IMR-90 (cell line): ENCODE measurements around the gene TRIM2. TPM values are rescaled to one million over a fixed set of nuclear protein-coding genes. Genes with fewer than 3 reads are reported as not detected.

ENCODE experiments used
- ATAC-seq: fragments of 200-7000 bp; cut with Tn5 transposase; 2 replicates; pipeline ENCODE4 v1.9.1; 2020; ENCODE audit warnings: low read depth, mild to moderate bottlenecking, moderate library complexity
- BruUV-seq: library from RNA; stranded (reverse); fragments of 400-500 nt; replicated peaks from 2 replicates; lab custom pipeline; 2021; lab: Mats Ljungman, UMichigan
- CTCF ChIA-PET: fragments of 300-600 bp; formaldehyde crosslinking; extraction: SDS; loops from one replicate; lab custom pipeline; 2021; ENCODE audit warnings: antibody characterized with exemption; lab: Yijun Ruan, JAX
- POLR2A ChIA-PET: fragments of 300-600 bp; sonication (Branson Sonifier 250); formaldehyde crosslinking; loops from one replicate; lab custom pipeline; 2022; ENCODE audit warnings: antibody characterized with exemption; ENCODE audit not compliant: unreplicated experiment; lab: Charles Lee
- DNase-seq: peaks from one replicate; pipeline ENCODE4 v3.0.0; 2013
- H2AFZ ChIP-seq: replicated peaks from 2 replicates; pipeline ENCODE3; 2013; ENCODE audit warnings: low read length, mild to moderate bottlenecking; ENCODE audit not compliant: poor library complexity
- H2AK5ac ChIP-seq: 2 replicates; pipeline ENCODE4 v1.6.1; 2013; ENCODE audit warnings: low read depth, low read length, inconsistent platforms
- H2AK9ac ChIP-seq: replicated peaks from 2 replicates; pipeline ENCODE3; 2013; ENCODE audit warnings: mild to moderate bottlenecking, low read depth, low read length, moderate library complexity; ENCODE audit not compliant: poor library complexity
- H2BK120ac ChIP-seq: 2 replicates; pipeline ENCODE4 v1.6.1; 2013; ENCODE audit warnings: low read depth, low read length, inconsistent platforms
- H2BK15ac ChIP-seq: 3 replicates; pipeline ENCODE4 v1.6.1; 2013; ENCODE audit warnings: low read depth, low read length, inconsistent platforms
- H2BK20ac ChIP-seq: 2 replicates; pipeline ENCODE4 v1.6.1; 2013; ENCODE audit warnings: low read depth, mild to moderate bottlenecking, inconsistent platforms, low read length, moderate library complexity
- H2BK5ac ChIP-seq: 2 replicates; pipeline ENCODE4 v1.6.1; 2013; ENCODE audit warnings: mild to moderate bottlenecking, low read depth, low read length, inconsistent platforms; ENCODE audit not compliant: poor library complexity, severe bottlenecking
- H3K14ac ChIP-seq: replicated peaks from 2 replicates; pipeline ENCODE4 v1.6.1; 2013; ENCODE audit warnings: low read depth, low read length, inconsistent platforms
- H3K18ac ChIP-seq: 2 replicates; pipeline ENCODE4 v1.6.1; 2013; ENCODE audit warnings: low read depth, low read length, control low read depth
- H3K23ac ChIP-seq: 2 replicates; pipeline ENCODE4 v1.6.1; 2013; ENCODE audit warnings: low read depth, low read length, inconsistent platforms
- H3K27ac ChIP-seq: 2 replicates; pipeline ENCODE4 v1.5.1; 2013; ENCODE audit warnings: mild to moderate bottlenecking, control low read depth, low read length; ENCODE audit not compliant: insufficient read depth
- H3K27me3 ChIP-seq: 2 replicates; pipeline ENCODE4 v1.6.1; 2013; ENCODE audit warnings: low read length; ENCODE audit not compliant: control insufficient read depth, insufficient read depth
- H3K36me3 ChIP-seq: 2 replicates; pipeline ENCODE4 v1.6.1; 2013; ENCODE audit warnings: low read length, mixed read lengths; ENCODE audit not compliant: control insufficient read depth, insufficient read depth
- H3K4ac ChIP-seq: 2 replicates; pipeline ENCODE4 v1.6.1; 2013; ENCODE audit warnings: low read depth, low read length, inconsistent platforms
- H3K4me1 ChIP-seq: 2 replicates; pipeline ENCODE4 v1.6.1; 2013; ENCODE audit warnings: low read length, mixed read lengths; ENCODE audit not compliant: control insufficient read depth, insufficient read depth
- H3K4me2 ChIP-seq: 2 replicates; pipeline ENCODE4 v1.6.1; 2013; ENCODE audit warnings: low read depth, mild to moderate bottlenecking, control low read depth, low read length, moderate library complexity
- H3K4me3 ChIP-seq: 2 replicates; pipeline ENCODE4 v1.5.1; 2013; ENCODE audit warnings: low read depth, mild to moderate bottlenecking, control low read depth, low read length, moderate library complexity; ENCODE audit not compliant: insufficient read depth
- H3K56ac ChIP-seq: 2 replicates; pipeline ENCODE4 v1.6.1; 2013; ENCODE audit warnings: low read length, inconsistent platforms; ENCODE audit not compliant: insufficient read depth; ENCODE audit errors: extremely low read depth
- H3K79me1 ChIP-seq, 2 experiments: 2 replicates each; pipeline ENCODE4 v1.6.1; 2013; ENCODE audit warnings: low read length in 2 of 2, inconsistent platforms in 1 of 2, low read depth in 1 of 2
- H3K9ac ChIP-seq: 2 replicates; pipeline ENCODE4 v1.6.1; 2013; ENCODE audit warnings: low read depth, low read length, control low read depth
- H3K9me1 ChIP-seq: 2 replicates; pipeline ENCODE4 v1.6.1; 2013; ENCODE audit warnings: low read length, inconsistent platforms; ENCODE audit not compliant: insufficient read depth
- H3K9me3 ChIP-seq: 2 replicates; pipeline ENCODE4 v1.6.1; 2013; ENCODE audit warnings: low read length; ENCODE audit not compliant: control insufficient read depth, insufficient read depth
- H4K20me1 ChIP-seq: 2 replicates; pipeline ENCODE4 v1.6.1; 2013; ENCODE audit warnings: low read length, inconsistent platforms; ENCODE audit not compliant: insufficient read depth
- H4K5ac ChIP-seq: 2 replicates; pipeline ENCODE4 v1.6.1; 2013; ENCODE audit warnings: mild to moderate bottlenecking, low read depth, low read length, control low read depth
- H4K8ac ChIP-seq, 2 experiments: 2 replicates each; pipeline ENCODE4 v1.6.1; 2013; ENCODE audit warnings: low read depth in 2 of 2, low read length in 2 of 2, control low read depth in 1 of 2, inconsistent platforms in 1 of 2
- H4K91ac ChIP-seq: 2 replicates; pipeline ENCODE4 v1.6.1; 2013; ENCODE audit warnings: low read depth, low read length, inconsistent platforms; ENCODE audit not compliant: insufficient read depth
- BHLHE40 ChIP-seq: fragments of 150-350 bp; IDR thresholded peaks from 2 replicates; pipeline ENCODE4 v1.6.1; 2016; ENCODE audit warnings: mild to moderate bottlenecking, low read depth, low read length
- CEBPB ChIP-seq: IDR thresholded peaks from 2 replicates; pipeline ENCODE4 v1.6.1; 2012; ENCODE audit warnings: low read depth, low read length, improper control_type of control experiment
- CHD1 ChIP-seq: IDR thresholded peaks from 2 replicates; pipeline ENCODE4 v1.6.1; 2012; ENCODE audit warnings: low read depth, low read length, improper control_type of control experiment
- MXI1 ChIP-seq: IDR thresholded peaks from 2 replicates; pipeline ENCODE4 v1.6.1; 2012; ENCODE audit warnings: low read depth, mild to moderate bottlenecking, low read length, moderate library complexity, borderline replicate concordance
- NFE2L2 ChIP-seq: fragments of 150-350 bp; IDR thresholded peaks from 2 replicates; pipeline ENCODE4 v1.6.1; 2016; ENCODE audit warnings: low read depth, mild to moderate bottlenecking, low read length
- POLR2A ChIP-seq: IDR thresholded peaks from 2 replicates; pipeline ENCODE4 v1.6.1; 2012; ENCODE audit warnings: mild to moderate bottlenecking, low read depth, low read length
- RFX5 ChIP-seq: IDR thresholded peaks from 2 replicates; pipeline ENCODE4 v1.8.0; 2012; ENCODE audit warnings: low read depth, mild to moderate bottlenecking, low read length, moderate library complexity
- SMC3 ChIP-seq: fragments of 150-350 bp; IDR thresholded peaks from 2 replicates; pipeline ENCODE4 v1.6.1; 2016; ENCODE audit warnings: low read depth, mild to moderate bottlenecking, antibody characterized with exemption, low read length, moderate library complexity
- WGBS, 2 experiments: methylation state at CpG; one replicate each; pipeline versions ENCODE4 v1.1.5 to v1.1.7; 2013; ENCODE audit warnings: missing lambda C conversion rate in 2 of 2; ENCODE audit not compliant: insufficient read length in 1 of 2; ENCODE audit errors: extremely low coverage in 2 of 2; 5-methylcytosine and 5-hydroxymethylcytosine counted together
- dilution Hi-C: fragments of 300-500 bp; cut with HindIII; formaldehyde crosslinking; loops from one replicate; pipeline ENCODE4 v1.14.3; 2018; ENCODE audit warnings: low sequenced_read_pairs; ENCODE audit not compliant: unreplicated experiment
- in situ Hi-C: fragments of 300-500 bp; cut with MboI; formaldehyde crosslinking; loops from 3 replicates; pipeline ENCODE4 v1.14.3; 2019; ENCODE audit warnings: low sequenced_read_pairs, inconsistent platforms, mixed read lengths
- intact Hi-C: fragments of 100-400 bp; cut with micrococcal nuclease; formaldehyde crosslinking; loops from 2 replicates; pipeline ENCODE4 v1.10.0; 2022
- polyA plus RNA-seq, 3 experiments: library from polyadenylated mRNA; depleted of rRNA; stranded (reverse); fragments of >200 nt; gene quantifications; 2 replicates each; pipeline ENCODE4 v1.2.3, GENCODE V29; 2012; ENCODE audit warnings: low replicate concordance in 1 of 3
- total RNA-seq: library from RNA; depleted of rRNA; stranded (reverse); fragments of >200 nt; gene quantifications from 2 replicates; pipeline ENCODE4 v1.2.3, GENCODE V29; 2012
- TF ChIP-seq, protein P1 (sequence below): conservative IDR thresholded peaks from 2 replicates; pipeline ENCODE4 v1.5.1; 2012; ENCODE audit warnings: mild to moderate bottlenecking, low read depth, low read length, improper control_type of control experiment

TRIM2 gene
- total and polyA plus RNA-seq, 2 of the 4 experiments (the other 2 are of a cell fraction) = 16.0 to 64.2 TPM

DNA sequence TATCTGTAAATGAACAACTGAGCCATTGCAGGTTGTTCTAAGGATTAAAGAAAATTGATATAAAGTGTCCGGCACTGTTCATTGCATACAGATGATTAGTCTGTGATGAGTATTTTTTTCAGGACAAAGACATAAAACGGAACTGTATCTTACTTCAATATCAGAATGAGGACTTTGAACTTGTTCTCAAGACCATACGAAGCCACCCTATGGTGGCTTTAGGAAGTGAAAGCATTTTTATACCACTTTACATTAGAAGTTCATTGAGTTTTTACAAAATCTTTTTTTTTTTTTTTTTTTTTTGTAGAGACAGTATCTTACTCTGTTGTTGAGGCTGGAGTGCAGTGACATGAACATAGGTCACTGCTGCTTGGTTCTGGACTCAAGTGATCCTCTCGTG, 45.2 kb upstream of the TRIM2 start:
- DNase-seq = no peak
- no peak overlapping the region for H4K8ac ChIP-seq
- no peak overlapping the region for H3K56ac ChIP-seq
- H3K9me3 ChIP-seq = no peaks in the 10 kb centered on the region
- no peak overlapping the region for H3K4me3 ChIP-seq
- no peaks in the 10 kb centered on the region for H4K20me1 ChIP-seq
- no peak overlapping the region for H2BK15ac ChIP-seq
- H3K9me1 ChIP-seq = peaks cover 6% of the 10 kb centered on the region; the same call in 1 of the 2 replicates
- no peak overlapping the region for H3K9ac ChIP-seq
- POLR2A ChIA-PET = no interaction called here
- no peaks in the 10 kb centered on the region for H3K79me1 ChIP-seq
- H2BK20ac ChIP-seq = no peak overlapping the region
- no peak overlapping the region for H3K18ac ChIP-seq
- no peaks in the 10 kb centered on the region for H3K36me3 ChIP-seq
- H2AK5ac ChIP-seq = no peak overlapping the region
- no peak overlapping the region for H2AFZ ChIP-seq
- dilution Hi-C loops (no loop called here), in situ Hi-C loops (no loop called here), intact Hi-C loops (no loop called here)
- peaks cover 4% of the 10 kb centered on the region for H3K4me1 ChIP-seq
- no peak for ATAC-seq
- WGBS, 2 experiments = no CpG with 5 or more reads among the region's 4 CpGs
- peaks cover 3% of the 10 kb centered on the region for H3K27me3 ChIP-seq
- no peak overlapping the region for H2BK120ac ChIP-seq
- no peak overlapping the region for H3K14ac ChIP-seq
- CTCF ChIA-PET = interaction anchor here (0.6 to 3.0 kb wide), 3 partner anchors 16 to 1872 kb away, joined by 3 to 13 read pairs (median 3); no protein-coding TSS in a partner anchor
- no peak overlapping the region for H2AK9ac ChIP-seq
- BruUV-seq = no TSS peak
- H3K23ac ChIP-seq = no peak overlapping the region
- H2BK5ac ChIP-seq = no peak overlapping the region
- no peak for TF ChIP-seq CEBPB
- no peak for TF ChIP-seq POLR2A
- TF ChIP-seq, protein P1, sequence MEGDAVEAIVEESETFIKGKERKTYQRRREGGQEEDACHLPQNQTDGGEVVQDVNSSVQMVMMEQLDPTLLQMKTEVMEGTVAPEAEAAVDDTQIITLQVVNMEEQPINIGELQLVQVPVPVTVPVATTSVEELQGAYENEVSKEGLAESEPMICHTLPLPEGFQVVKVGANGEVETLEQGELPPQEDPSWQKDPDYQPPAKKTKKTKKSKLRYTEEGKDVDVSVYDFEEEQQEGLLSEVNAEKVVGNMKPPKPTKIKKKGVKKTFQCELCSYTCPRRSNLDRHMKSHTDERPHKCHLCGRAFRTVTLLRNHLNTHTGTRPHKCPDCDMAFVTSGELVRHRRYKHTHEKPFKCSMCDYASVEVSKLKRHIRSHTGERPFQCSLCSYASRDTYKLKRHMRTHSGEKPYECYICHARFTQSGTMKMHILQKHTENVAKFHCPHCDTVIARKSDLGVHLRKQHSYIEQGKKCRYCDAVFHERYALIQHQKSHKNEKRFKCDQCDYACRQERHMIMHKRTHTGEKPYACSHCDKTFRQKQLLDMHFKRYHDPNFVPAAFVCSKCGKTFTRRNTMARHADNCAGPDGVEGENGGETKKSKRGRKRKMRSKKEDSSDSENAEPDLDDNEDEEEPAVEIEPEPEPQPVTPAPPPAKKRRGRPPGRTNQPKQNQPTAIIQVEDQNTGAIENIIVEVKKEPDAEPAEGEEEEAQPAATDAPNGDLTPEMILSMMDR = no peak
- TF ChIP-seq BHLHE40 = no peak
- no peak for TF ChIP-seq CHD1
- TF ChIP-seq NFE2L2 = no peak
- TF ChIP-seq RFX5 = no peak
- TF ChIP-seq SMC3 = no peak
- TF ChIP-seq MXI1 = no peak
- no peak overlapping the region for H4K91ac ChIP-seq
- H3K4ac ChIP-seq = no peak overlapping the region
- no peak overlapping the region for H3K27ac ChIP-seq
- no peak overlapping the region for H4K5ac ChIP-seq
- no peak overlapping the region for H3K4me2 ChIP-seq
